ENCODE results near the gene PRKCD.

- no peak for TF ChIP-seq CTCF (conservative IDR thresholded peaks at IDR 0.05; ENCODE audit: low read length)
- TF ChIP-seq EZH2phosphoT487 (IDR thresholded peaks at IDR 0.05; ENCODE audit: borderline replicate concordance, low read depth, low read length), result no peak
Observed at GRCh38 chr3:53168175-53168923, 7.3 kb downstream of the PRKCD start.
